Prostate gland (tissue), 2 donors: ENCODE results near the gene CACNG5.

Experiments used
- CTCF ChIP-seq, 4 experiments: fragments of 200-600 bp in 2 of 4; fragments of 450-650 bp in 2 of 4; sonication (generic) in 2 of 4; IDR thresholded peaks; 1 replicate in 3 of 4; 2 replicates in 1 of 4; pipeline ENCODE4 v1.5.1; 2016 to 2019; ENCODE audit warnings: antibody characterized with exemption in 4 of 4, mild to moderate bottlenecking in 2 of 4, moderate library complexity in 2 of 4
- POLR2A ChIP-seq: fragments of 450-650 bp; IDR thresholded peaks from one replicate; pipeline ENCODE4 v1.6.1; 2016; ENCODE audit warnings: antibody characterized with exemption, mild to moderate bottlenecking

DNA sequence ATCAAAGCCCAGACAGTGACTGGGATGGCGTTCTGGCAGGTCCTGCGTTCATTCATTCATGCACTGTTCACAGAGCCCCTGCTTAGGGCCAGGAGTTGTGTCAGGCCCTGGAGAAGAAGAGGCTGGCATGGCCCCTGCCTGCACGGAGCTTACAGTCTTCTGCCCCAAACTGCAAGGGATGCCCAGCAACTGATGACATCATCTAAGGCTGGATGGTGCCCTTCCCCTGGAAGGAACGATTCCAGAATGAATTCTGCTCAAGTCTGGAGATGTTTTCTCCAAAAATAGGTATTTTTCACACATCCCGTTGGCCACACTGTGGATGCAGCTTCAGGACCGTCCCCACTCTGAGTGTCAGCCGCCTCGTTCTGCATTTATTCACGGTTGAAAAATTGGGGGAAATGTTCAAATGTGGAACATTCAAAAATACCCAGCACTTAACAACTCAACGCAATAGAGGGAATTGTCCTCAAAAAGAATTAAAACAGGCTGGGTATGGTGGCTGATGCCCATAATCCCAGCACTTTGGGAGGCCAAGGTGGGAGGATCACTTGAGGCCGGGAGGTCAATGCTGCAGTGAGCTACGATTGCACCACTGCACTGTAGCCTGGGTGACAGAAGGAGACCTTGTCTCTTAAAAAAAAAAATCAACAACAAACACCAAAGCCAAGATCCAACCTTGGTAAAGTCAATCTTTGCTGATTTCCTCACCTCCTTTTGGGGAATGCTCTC, 23.8 kb upstream of the CACNG5 start:
- TF ChIP-seq CTCF (IDR thresholded peaks at IDR 0.05), result no peak
- TF ChIP-seq POLR2A, result no peak
